GM12878 (cell line): ENCODE data around the gene UBXN6. TPM values are rescaled to one million over a fixed set of nuclear protein-coding genes. Genes with fewer than 3 reads are reported as not detected.

Experiments
- ATAC-seq: fragments of 200-7000 bp; cut with Tn5 transposase; 3 replicates; pipeline ENCODE4 v1.9.1; 2020; ENCODE audit warnings: mild to moderate bottlenecking, moderate library complexity
- BruUV-seq: library from RNA; stranded (reverse); fragments of 400-500 nt; replicated peaks from 2 replicates; lab custom pipeline; 2021; lab: Mats Ljungman, UMichigan
- CTCF ChIA-PET: fragments of 300-600 bp; sonication (Branson Sonifier 250); formaldehyde crosslinking; extraction: SDS; loops from one replicate; lab custom pipeline; 2021; ENCODE audit warnings: inconsistent platforms; lab: Yijun Ruan, JAX
- POLR2A ChIA-PET: fragments of 350-600 bp; formaldehyde crosslinking; extraction: SDS; loops from one replicate; lab custom pipeline; 2021; ENCODE audit warnings: inconsistent platforms; lab: Charles Lee
- RAD21 ChIA-PET: fragments of 300-600 bp; sonication (Branson Sonifier 250); formaldehyde crosslinking; loops from one replicate; lab custom pipeline; 2023; ENCODE audit warnings: antibody characterized with exemption; ENCODE audit not compliant: unreplicated experiment; lab: Charles Lee
- SMC1A ChIA-PET: fragments of 300-600 bp; sonication (Branson Sonifier 250); formaldehyde crosslinking; loops from one replicate; lab custom pipeline; 2023; ENCODE audit not compliant: unreplicated experiment, uncharacterized antibody; lab: Charles Lee
- DNase-seq: peaks from one replicate; pipeline ENCODE4 v3.0.0-alpha.2; 2011; ENCODE audit warnings: low read depth, low spot score
- FAIRE-seq: peaks from 3 replicates; lab custom pipeline; 2011; peaks lifted over from hg19 to GRCh38; lab: Jason Lieb, UNC
- H2AFZ ChIP-seq: 2 replicates; pipeline ENCODE4 v1.6.0; 2011; ENCODE audit warnings: low read depth, low read length, control low read depth; ENCODE audit not compliant: control insufficient read depth
- H3K27ac ChIP-seq: 2 replicates; pipeline ENCODE4 v1.5.1; 2011; ENCODE audit warnings: control low read depth; ENCODE audit not compliant: control insufficient read depth, insufficient read depth
- H3K27me3 ChIP-seq, 2 experiments: replicated peaks in 1 of 2; 2 replicates each; pipeline versions ENCODE4 v1.6.0 to v1.6.1; 2011; ENCODE audit warnings: low read length in 1 of 2; ENCODE audit not compliant: control insufficient read depth in 2 of 2, insufficient read depth in 2 of 2
- H3K36me3 ChIP-seq, 2 experiments: 2 replicates each; pipeline ENCODE4 v1.5.1; 2011; ENCODE audit warnings: low read length in 1 of 2; ENCODE audit not compliant: control insufficient read depth in 2 of 2, insufficient read depth in 2 of 2
- H3K4me1 ChIP-seq: 2 replicates; pipeline ENCODE4 v1.6.1; 2011; ENCODE audit warnings: mild to moderate bottlenecking, low read length, moderate library complexity, mixed read lengths; ENCODE audit not compliant: control insufficient read depth, insufficient read depth
- H3K4me2 ChIP-seq: 2 replicates; pipeline ENCODE4 v1.6.0; 2011; ENCODE audit warnings: control low read depth; ENCODE audit not compliant: control insufficient read depth, insufficient read depth
- H3K4me3 ChIP-seq: fragments of 200-600 bp; sonication (generic); 2 replicates; pipeline ENCODE4 v1.5.1; 2016
- H3K79me2 ChIP-seq: 2 replicates; pipeline ENCODE4 v1.6.0; 2011; ENCODE audit warnings: low read length; ENCODE audit not compliant: control insufficient read depth, insufficient read depth
- H3K9ac ChIP-seq: 2 replicates; pipeline ENCODE4 v1.8.0; 2011; ENCODE audit warnings: low read length, control low read depth, mixed read lengths; ENCODE audit not compliant: control insufficient read depth, insufficient read depth
- H3K9me3 ChIP-seq: replicated peaks from 3 replicates; pipeline ENCODE4 v1.5.1; 2011; ENCODE audit warnings: mild to moderate bottlenecking, low read length; ENCODE audit not compliant: control insufficient read depth, insufficient read depth
- H4K20me1 ChIP-seq: 2 replicates; pipeline ENCODE4 v1.6.0; 2011; ENCODE audit not compliant: control insufficient read depth, insufficient read depth
- HDAC6 ChIP-seq: fragments of 200-600 bp; sonication (generic); IDR thresholded peaks from one replicate; pipeline ENCODE4 v1.8.0; 2017; ENCODE audit warnings: antibody characterized with exemption; ENCODE audit not compliant: unreplicated experiment
- JUND ChIP-seq: IDR thresholded peaks from 2 replicates; pipeline ENCODE4 v1.6.1; 2012; ENCODE audit warnings: low read depth, mild to moderate bottlenecking, low read length, improper control_type of control experiment, moderate library complexity
- MYC ChIP-seq: IDR thresholded peaks from 2 replicates; pipeline ENCODE4 v1.6.1; 2011; ENCODE audit warnings: mild to moderate bottlenecking, low read length, moderate library complexity, inconsistent platforms; ENCODE audit not compliant: insufficient read depth, insufficient replicate concordance, insufficient read length, severe bottlenecking
- SIX5 ChIP-seq: IDR thresholded peaks from 2 replicates; pipeline ENCODE4 v1.6.1; 2011; ENCODE audit warnings: mild to moderate bottlenecking, low read depth, low read length, moderate library complexity; ENCODE audit not compliant: severe bottlenecking
- SMC3 ChIP-seq: IDR thresholded peaks from 2 replicates; pipeline ENCODE4 v1.6.1; 2011; ENCODE audit warnings: low read length, improper control_type of control experiment, borderline replicate concordance
- ZNF217 ChIP-seq: fragments of 450-650 bp; IDR thresholded peaks from 2 replicates; pipeline ENCODE4 v1.6.1; 2017; ENCODE audit warnings: antibody characterized with exemption, mild to moderate bottlenecking
- ZSCAN29 ChIP-seq: fragments of 450-650 bp; IDR thresholded peaks from 2 replicates; pipeline ENCODE4 v1.6.1; 2017; ENCODE audit warnings: mild to moderate bottlenecking, moderate library complexity
- WGBS: methylation state at CpG from one replicate; pipeline ENCODE4 v1.1.6; 2016; ENCODE audit warnings: low lambda C conversion rate; ENCODE audit not compliant: insufficient replicate concordance, insufficient coverage; ENCODE audit errors: missing lambda C conversion rate; 5-methylcytosine and 5-hydroxymethylcytosine counted together
- in situ Hi-C: fragments of 300-500 bp; cut with MboI; formaldehyde crosslinking; loops from 9 replicates; pipeline ENCODE4 v1.14.3; 2018; ENCODE audit warnings: mixed read lengths
- intact Hi-C: fragments of 100-400 bp; cut with micrococcal nuclease; formaldehyde crosslinking; loops from one replicate; pipeline ENCODE4 v1.14.2; 2022; ENCODE audit not compliant: unreplicated experiment
- polyA plus RNA-seq, 11 experiments: library from polyadenylated mRNA; depleted of rRNA in 4 of 11; unstranded in 6 of 11; stranded (reverse) in 5 of 11; fragments of >200 nt; fragmentation: Nextera tagmentation in 4 of 11; fragmentation: Illumina TruSeq in 1 of 11; extraction: Ambion mirVana in 4 of 11; extraction: Trizol in 1 of 11; gene quantifications; 1 replicate in 1 of 11; 2 replicates in 10 of 11; pipeline versions ENCODE4 v1.2.1 to v1.2.3, GENCODE V29; 2011 to 2016; ENCODE audit warnings: inconsistent platforms in 2 of 11, missing spikeins in 2 of 11, low read depth in 1 of 11
- total RNA-seq, 4 experiments: library from RNA; depleted of rRNA in 3 of 4; stranded (reverse); fragments of >200 nt in 3 of 4; fragmentation: Illumina TruSeq in 1 of 4; extraction: Trizol in 1 of 4; gene quantifications; 2 replicates each; pipeline versions ENCODE4 v1.2.1 to v1.2.3, GENCODE V29; 2013 to 2021
- TF ChIP-seq, protein P1 (sequence below): fragments of 450-650 bp; IDR thresholded peaks from 2 replicates; pipeline ENCODE4 v1.6.1; 2017; ENCODE audit warnings: low read depth, mild to moderate bottlenecking, moderate library complexity
- TF ChIP-seq, protein P2 (sequence below): fragments of 450-650 bp; IDR thresholded peaks from 2 replicates; pipeline ENCODE4 v1.6.1; 2017; ENCODE audit warnings: antibody characterized with exemption, mild to moderate bottlenecking, moderate library complexity
- TF ChIP-seq, protein P3 (sequence below): IDR thresholded peaks from 2 replicates; pipeline ENCODE4 v1.6.1; 2012; ENCODE audit warnings: low read depth, low read length, improper control_type of control experiment
- TF ChIP-seq, protein P4 (sequence below): fragments of 450-650 bp; IDR thresholded peaks from 2 replicates; pipeline ENCODE4 v1.6.1; 2016; ENCODE audit warnings: mild to moderate bottlenecking, moderate library complexity, borderline replicate concordance
- TF ChIP-seq, protein P5 (sequence below): IDR thresholded peaks from 2 replicates; pipeline ENCODE4 v1.6.1; 2011; ENCODE audit warnings: mild to moderate bottlenecking, low read depth, low read length, moderate library complexity; ENCODE audit not compliant: insufficient replicate concordance

The UBXN6 gene
- total and polyA plus RNA-seq, 10 of the 15 experiments (the other 5 are each of a cell fraction or from before 2014, with no cell fraction given): 0.47 to 50.8 (median 13.0) TPM

DNA sequence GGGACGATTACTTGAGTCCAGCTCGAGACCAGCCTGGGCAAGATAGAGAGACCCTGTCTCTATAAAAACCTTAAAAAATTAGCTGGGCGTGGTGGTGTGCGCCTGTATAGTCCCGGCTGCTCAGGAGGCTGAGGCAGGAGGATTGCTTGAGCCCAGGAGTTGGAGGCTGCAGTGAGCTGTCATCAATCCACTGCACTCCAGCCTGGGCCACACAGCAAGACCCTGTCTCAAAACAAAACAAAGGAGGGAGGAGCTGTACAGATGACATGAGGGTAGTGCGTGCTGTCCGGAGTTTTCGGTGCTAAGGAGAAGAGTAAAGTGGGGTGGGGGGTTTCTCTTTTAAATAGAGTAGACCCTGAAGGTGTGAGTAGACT is 37.1 kb upstream of the UBXN6 start:
- no peak for DNase-seq
- no peak for FAIRE-seq
- Histone ChIP-seq H3K36me3 (peaks cover 7 to 17% of the 10 kb centered on the region in 2 experiments; a peak in 3 of 4 replicates), H3K9me3 (no peaks in the 10 kb centered on the region), H3K27ac (no peak overlapping the region), H3K4me2 (no peak overlapping the region), H3K4me3 (no peak overlapping the region), H3K4me1 (no peaks in the 10 kb centered on the region)
- in situ Hi-C loops (no loop called here), intact Hi-C loops (no loop called here)
- ChIA-PET RAD21 (interaction anchor here (0.6 kb wide), 1 partner anchor 1124 kb away, joined by 3 read pairs; no protein-coding TSS in a partner anchor), POLR2A (no interaction called here), CTCF (interaction anchor here (0.6 to 1.3 kb wide), 4 partner anchors 21 to 228 kb away, joined by 3 read pairs; no protein-coding TSS in a partner anchor)
- no TSS peak for BruUV-seq
- TF ChIP-seq ZNF217 (no peak), MYC (no peak), HDAC6 (no peak), SMC3 (no peak), JUND (no peak), ZSCAN29 (no peak), SIX5 (no peak)
- TF ChIP-seq, protein P1, sequence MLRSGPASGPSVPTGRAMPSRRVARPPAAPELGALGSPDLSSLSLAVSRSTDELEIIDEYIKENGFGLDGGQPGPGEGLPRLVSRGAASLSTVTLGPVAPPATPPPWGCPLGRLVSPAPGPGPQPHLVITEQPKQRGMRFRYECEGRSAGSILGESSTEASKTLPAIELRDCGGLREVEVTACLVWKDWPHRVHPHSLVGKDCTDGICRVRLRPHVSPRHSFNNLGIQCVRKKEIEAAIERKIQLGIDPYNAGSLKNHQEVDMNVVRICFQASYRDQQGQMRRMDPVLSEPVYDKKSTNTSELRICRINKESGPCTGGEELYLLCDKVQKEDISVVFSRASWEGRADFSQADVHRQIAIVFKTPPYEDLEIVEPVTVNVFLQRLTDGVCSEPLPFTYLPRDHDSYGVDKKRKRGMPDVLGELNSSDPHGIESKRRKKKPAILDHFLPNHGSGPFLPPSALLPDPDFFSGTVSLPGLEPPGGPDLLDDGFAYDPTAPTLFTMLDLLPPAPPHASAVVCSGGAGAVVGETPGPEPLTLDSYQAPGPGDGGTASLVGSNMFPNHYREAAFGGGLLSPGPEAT: no peak
- TF ChIP-seq, protein P2, sequence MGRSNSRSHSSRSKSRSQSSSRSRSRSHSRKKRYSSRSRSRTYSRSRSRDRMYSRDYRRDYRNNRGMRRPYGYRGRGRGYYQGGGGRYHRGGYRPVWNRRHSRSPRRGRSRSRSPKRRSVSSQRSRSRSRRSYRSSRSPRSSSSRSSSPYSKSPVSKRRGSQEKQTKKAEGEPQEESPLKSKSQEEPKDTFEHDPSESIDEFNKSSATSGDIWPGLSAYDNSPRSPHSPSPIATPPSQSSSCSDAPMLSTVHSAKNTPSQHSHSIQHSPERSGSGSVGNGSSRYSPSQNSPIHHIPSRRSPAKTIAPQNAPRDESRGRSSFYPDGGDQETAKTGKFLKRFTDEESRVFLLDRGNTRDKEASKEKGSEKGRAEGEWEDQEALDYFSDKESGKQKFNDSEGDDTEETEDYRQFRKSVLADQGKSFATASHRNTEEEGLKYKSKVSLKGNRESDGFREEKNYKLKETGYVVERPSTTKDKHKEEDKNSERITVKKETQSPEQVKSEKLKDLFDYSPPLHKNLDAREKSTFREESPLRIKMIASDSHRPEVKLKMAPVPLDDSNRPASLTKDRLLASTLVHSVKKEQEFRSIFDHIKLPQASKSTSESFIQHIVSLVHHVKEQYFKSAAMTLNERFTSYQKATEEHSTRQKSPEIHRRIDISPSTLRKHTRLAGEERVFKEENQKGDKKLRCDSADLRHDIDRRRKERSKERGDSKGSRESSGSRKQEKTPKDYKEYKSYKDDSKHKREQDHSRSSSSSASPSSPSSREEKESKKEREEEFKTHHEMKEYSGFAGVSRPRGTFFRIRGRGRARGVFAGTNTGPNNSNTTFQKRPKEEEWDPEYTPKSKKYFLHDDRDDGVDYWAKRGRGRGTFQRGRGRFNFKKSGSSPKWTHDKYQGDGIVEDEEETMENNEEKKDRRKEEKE: no peak
- TF ChIP-seq, protein P3, sequence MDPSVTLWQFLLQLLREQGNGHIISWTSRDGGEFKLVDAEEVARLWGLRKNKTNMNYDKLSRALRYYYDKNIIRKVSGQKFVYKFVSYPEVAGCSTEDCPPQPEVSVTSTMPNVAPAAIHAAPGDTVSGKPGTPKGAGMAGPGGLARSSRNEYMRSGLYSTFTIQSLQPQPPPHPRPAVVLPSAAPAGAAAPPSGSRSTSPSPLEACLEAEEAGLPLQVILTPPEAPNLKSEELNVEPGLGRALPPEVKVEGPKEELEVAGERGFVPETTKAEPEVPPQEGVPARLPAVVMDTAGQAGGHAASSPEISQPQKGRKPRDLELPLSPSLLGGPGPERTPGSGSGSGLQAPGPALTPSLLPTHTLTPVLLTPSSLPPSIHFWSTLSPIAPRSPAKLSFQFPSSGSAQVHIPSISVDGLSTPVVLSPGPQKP: no peak
- TF ChIP-seq, protein P4, sequence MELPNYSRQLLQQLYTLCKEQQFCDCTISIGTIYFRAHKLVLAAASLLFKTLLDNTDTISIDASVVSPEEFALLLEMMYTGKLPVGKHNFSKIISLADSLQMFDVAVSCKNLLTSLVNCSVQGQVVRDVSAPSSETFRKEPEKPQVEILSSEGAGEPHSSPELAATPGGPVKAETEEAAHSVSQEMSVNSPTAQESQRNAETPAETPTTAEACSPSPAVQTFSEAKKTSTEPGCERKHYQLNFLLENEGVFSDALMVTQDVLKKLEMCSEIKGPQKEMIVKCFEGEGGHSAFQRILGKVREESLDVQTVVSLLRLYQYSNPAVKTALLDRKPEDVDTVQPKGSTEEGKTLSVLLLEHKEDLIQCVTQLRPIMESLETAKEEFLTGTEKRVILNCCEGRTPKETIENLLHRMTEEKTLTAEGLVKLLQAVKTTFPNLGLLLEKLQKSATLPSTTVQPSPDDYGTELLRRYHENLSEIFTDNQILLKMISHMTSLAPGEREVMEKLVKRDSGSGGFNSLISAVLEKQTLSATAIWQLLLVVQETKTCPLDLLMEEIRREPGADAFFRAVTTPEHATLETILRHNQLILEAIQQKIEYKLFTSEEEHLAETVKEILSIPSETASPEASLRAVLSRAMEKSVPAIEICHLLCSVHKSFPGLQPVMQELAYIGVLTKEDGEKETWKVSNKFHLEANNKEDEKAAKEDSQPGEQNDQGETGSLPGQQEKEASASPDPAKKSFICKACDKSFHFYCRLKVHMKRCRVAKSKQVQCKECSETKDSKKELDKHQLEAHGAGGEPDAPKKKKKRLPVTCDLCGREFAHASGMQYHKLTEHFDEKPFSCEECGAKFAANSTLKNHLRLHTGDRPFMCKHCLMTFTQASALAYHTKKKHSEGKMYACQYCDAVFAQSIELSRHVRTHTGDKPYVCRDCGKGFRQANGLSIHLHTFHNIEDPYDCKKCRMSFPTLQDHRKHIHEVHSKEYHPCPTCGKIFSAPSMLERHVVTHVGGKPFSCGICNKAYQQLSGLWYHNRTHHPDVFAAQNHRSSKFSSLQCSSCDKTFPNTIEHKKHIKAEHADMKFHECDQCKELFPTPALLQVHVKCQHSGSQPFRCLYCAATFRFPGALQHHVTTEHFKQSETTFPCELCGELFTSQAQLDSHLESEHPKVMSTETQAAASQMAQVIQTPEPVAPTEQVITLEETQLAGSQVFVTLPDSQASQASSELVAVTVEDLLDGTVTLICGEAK: no peak
- TF ChIP-seq, protein P5, sequence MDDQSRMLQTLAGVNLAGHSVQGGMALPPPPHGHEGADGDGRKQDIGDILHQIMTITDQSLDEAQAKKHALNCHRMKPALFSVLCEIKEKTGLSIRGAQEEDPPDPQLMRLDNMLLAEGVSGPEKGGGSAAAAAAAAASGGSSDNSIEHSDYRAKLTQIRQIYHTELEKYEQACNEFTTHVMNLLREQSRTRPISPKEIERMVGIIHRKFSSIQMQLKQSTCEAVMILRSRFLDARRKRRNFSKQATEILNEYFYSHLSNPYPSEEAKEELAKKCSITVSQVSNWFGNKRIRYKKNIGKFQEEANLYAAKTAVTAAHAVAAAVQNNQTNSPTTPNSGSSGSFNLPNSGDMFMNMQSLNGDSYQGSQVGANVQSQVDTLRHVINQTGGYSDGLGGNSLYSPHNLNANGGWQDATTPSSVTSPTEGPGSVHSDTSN: no peak
- TF ChIP-seq, all 136 proteins: peak for 0
- H2AFZ ChIP-seq: no peak overlapping the region
- SMC1A ChIA-PET: no interaction called here
- 98% methylated on average over 7 of the region's 8 CpGs for WGBS
- ATAC-seq: no peak
- no peak overlapping the region for H3K9ac ChIP-seq
- H4K20me1 ChIP-seq: no peaks in the 10 kb centered on the region
- no peaks in the 10 kb centered on the region for H3K27me3 ChIP-seq
- H3K79me2 ChIP-seq: no peaks in the 10 kb centered on the region
